IMR-90 (cell line): Measurements from ENCODE around the gene LOXL3. TPM values are rescaled to one million over a fixed set of nuclear protein-coding genes. Genes with fewer than 3 reads are reported as not detected.

ENCODE experiments used
- ATAC-seq: fragments of 200-7000 bp; cut with Tn5 transposase; 2 replicates; pipeline ENCODE4 v1.9.1; 2020; ENCODE audit warnings: low read depth, mild to moderate bottlenecking, moderate library complexity
- Bru-seq: library from RNA; stranded (reverse); fragments of 400-500 nt; gene quantifications from one replicate; lab custom pipeline; 2021; lab: Mats Ljungman, UMichigan
- BruChase-seq, 2 experiments: library from RNA; stranded (reverse); fragments of 400-500 nt; gene quantifications; one replicate each; lab custom pipeline; 2021; lab: Mats Ljungman, UMichigan
- BruUV-seq: library from RNA; stranded (reverse); fragments of 400-500 nt; replicated peaks from 2 replicates; lab custom pipeline; 2021; lab: Mats Ljungman, UMichigan
- CTCF ChIA-PET: fragments of 300-600 bp; formaldehyde crosslinking; extraction: SDS; loops from one replicate; lab custom pipeline; 2021; ENCODE audit warnings: antibody characterized with exemption; lab: Yijun Ruan, JAX
- POLR2A ChIA-PET: fragments of 300-600 bp; sonication (Branson Sonifier 250); formaldehyde crosslinking; loops from one replicate; lab custom pipeline; 2022; ENCODE audit warnings: antibody characterized with exemption; ENCODE audit not compliant: unreplicated experiment; lab: Charles Lee
- DNase-seq: peaks from one replicate; pipeline ENCODE4 v3.0.0; 2013
- H2AFZ ChIP-seq: replicated peaks from 2 replicates; pipeline ENCODE3; 2013; ENCODE audit warnings: low read length, mild to moderate bottlenecking; ENCODE audit not compliant: poor library complexity
- H2AK5ac ChIP-seq: 2 replicates; pipeline ENCODE4 v1.6.1; 2013; ENCODE audit warnings: low read depth, low read length, inconsistent platforms
- H2AK9ac ChIP-seq: replicated peaks from 2 replicates; pipeline ENCODE3; 2013; ENCODE audit warnings: mild to moderate bottlenecking, low read depth, low read length, moderate library complexity; ENCODE audit not compliant: poor library complexity
- H2BK120ac ChIP-seq: 2 replicates; pipeline ENCODE4 v1.6.1; 2013; ENCODE audit warnings: low read depth, low read length, inconsistent platforms
- H2BK15ac ChIP-seq: 3 replicates; pipeline ENCODE4 v1.6.1; 2013; ENCODE audit warnings: low read depth, low read length, inconsistent platforms
- H2BK20ac ChIP-seq: 2 replicates; pipeline ENCODE4 v1.6.1; 2013; ENCODE audit warnings: low read depth, mild to moderate bottlenecking, inconsistent platforms, low read length, moderate library complexity
- H2BK5ac ChIP-seq: 2 replicates; pipeline ENCODE4 v1.6.1; 2013; ENCODE audit warnings: mild to moderate bottlenecking, low read depth, low read length, inconsistent platforms; ENCODE audit not compliant: poor library complexity, severe bottlenecking
- H3K14ac ChIP-seq: replicated peaks from 2 replicates; pipeline ENCODE4 v1.6.1; 2013; ENCODE audit warnings: low read depth, low read length, inconsistent platforms
- H3K18ac ChIP-seq: 2 replicates; pipeline ENCODE4 v1.6.1; 2013; ENCODE audit warnings: low read depth, low read length, control low read depth
- H3K23ac ChIP-seq: 2 replicates; pipeline ENCODE4 v1.6.1; 2013; ENCODE audit warnings: low read depth, low read length, inconsistent platforms
- H3K27ac ChIP-seq: 2 replicates; pipeline ENCODE4 v1.5.1; 2013; ENCODE audit warnings: mild to moderate bottlenecking, control low read depth, low read length; ENCODE audit not compliant: insufficient read depth
- H3K27me3 ChIP-seq: 2 replicates; pipeline ENCODE4 v1.6.1; 2013; ENCODE audit warnings: low read length; ENCODE audit not compliant: control insufficient read depth, insufficient read depth
- H3K36me3 ChIP-seq: 2 replicates; pipeline ENCODE4 v1.6.1; 2013; ENCODE audit warnings: low read length, mixed read lengths; ENCODE audit not compliant: control insufficient read depth, insufficient read depth
- H3K4ac ChIP-seq: 2 replicates; pipeline ENCODE4 v1.6.1; 2013; ENCODE audit warnings: low read depth, low read length, inconsistent platforms
- H3K4me1 ChIP-seq: 2 replicates; pipeline ENCODE4 v1.6.1; 2013; ENCODE audit warnings: low read length, mixed read lengths; ENCODE audit not compliant: control insufficient read depth, insufficient read depth
- H3K4me2 ChIP-seq: 2 replicates; pipeline ENCODE4 v1.6.1; 2013; ENCODE audit warnings: low read depth, mild to moderate bottlenecking, control low read depth, low read length, moderate library complexity
- H3K4me3 ChIP-seq: 2 replicates; pipeline ENCODE4 v1.5.1; 2013; ENCODE audit warnings: low read depth, mild to moderate bottlenecking, control low read depth, low read length, moderate library complexity; ENCODE audit not compliant: insufficient read depth
- H3K56ac ChIP-seq: 2 replicates; pipeline ENCODE4 v1.6.1; 2013; ENCODE audit warnings: low read length, inconsistent platforms; ENCODE audit not compliant: insufficient read depth; ENCODE audit errors: extremely low read depth
- H3K79me1 ChIP-seq, 2 experiments: 2 replicates each; pipeline ENCODE4 v1.6.1; 2013; ENCODE audit warnings: low read length in 2 of 2, inconsistent platforms in 1 of 2, low read depth in 1 of 2
- H3K9ac ChIP-seq: 2 replicates; pipeline ENCODE4 v1.6.1; 2013; ENCODE audit warnings: low read depth, low read length, control low read depth
- H3K9me1 ChIP-seq: 2 replicates; pipeline ENCODE4 v1.6.1; 2013; ENCODE audit warnings: low read length, inconsistent platforms; ENCODE audit not compliant: insufficient read depth
- H3K9me3 ChIP-seq: 2 replicates; pipeline ENCODE4 v1.6.1; 2013; ENCODE audit warnings: low read length; ENCODE audit not compliant: control insufficient read depth, insufficient read depth
- H4K20me1 ChIP-seq: 2 replicates; pipeline ENCODE4 v1.6.1; 2013; ENCODE audit warnings: low read length, inconsistent platforms; ENCODE audit not compliant: insufficient read depth
- H4K5ac ChIP-seq: 2 replicates; pipeline ENCODE4 v1.6.1; 2013; ENCODE audit warnings: mild to moderate bottlenecking, low read depth, low read length, control low read depth
- H4K8ac ChIP-seq, 2 experiments: 2 replicates each; pipeline ENCODE4 v1.6.1; 2013; ENCODE audit warnings: low read depth in 2 of 2, low read length in 2 of 2, control low read depth in 1 of 2, inconsistent platforms in 1 of 2
- H4K91ac ChIP-seq: 2 replicates; pipeline ENCODE4 v1.6.1; 2013; ENCODE audit warnings: low read depth, low read length, inconsistent platforms; ENCODE audit not compliant: insufficient read depth
- MAFK ChIP-seq: IDR thresholded peaks from 2 replicates; pipeline ENCODE4 v1.6.1; 2012; ENCODE audit warnings: low read depth, low read length, improper control_type of control experiment
- MAZ ChIP-seq: IDR thresholded peaks from 2 replicates; pipeline ENCODE4 v1.6.1; 2012; ENCODE audit warnings: low read depth, mild to moderate bottlenecking, low read length, improper control_type of control experiment, moderate library complexity, borderline replicate concordance
- NFE2L2 ChIP-seq: fragments of 150-350 bp; IDR thresholded peaks from 2 replicates; pipeline ENCODE4 v1.6.1; 2016; ENCODE audit warnings: low read depth, mild to moderate bottlenecking, low read length
- POLR2A ChIP-seq: IDR thresholded peaks from 2 replicates; pipeline ENCODE4 v1.6.1; 2012; ENCODE audit warnings: mild to moderate bottlenecking, low read depth, low read length
- RAD21 ChIP-seq: IDR thresholded peaks from 2 replicates; pipeline ENCODE4 v1.6.1; 2012; ENCODE audit warnings: low read length, improper control_type of control experiment
- RFX5 ChIP-seq: IDR thresholded peaks from 2 replicates; pipeline ENCODE4 v1.8.0; 2012; ENCODE audit warnings: low read depth, mild to moderate bottlenecking, low read length, moderate library complexity
- WGBS, 2 experiments: methylation state at CpG; one replicate each; pipeline versions ENCODE4 v1.1.5 to v1.1.7; 2013; ENCODE audit warnings: missing lambda C conversion rate in 2 of 2; ENCODE audit not compliant: insufficient read length in 1 of 2; ENCODE audit errors: extremely low coverage in 2 of 2; 5-methylcytosine and 5-hydroxymethylcytosine counted together
- dilution Hi-C: fragments of 300-500 bp; cut with HindIII; formaldehyde crosslinking; loops from one replicate; pipeline ENCODE4 v1.14.3; 2018; ENCODE audit warnings: low sequenced_read_pairs; ENCODE audit not compliant: unreplicated experiment
- in situ Hi-C: fragments of 300-500 bp; cut with MboI; formaldehyde crosslinking; loops from 3 replicates; pipeline ENCODE4 v1.14.3; 2019; ENCODE audit warnings: low sequenced_read_pairs, inconsistent platforms, mixed read lengths
- intact Hi-C: fragments of 100-400 bp; cut with micrococcal nuclease; formaldehyde crosslinking; loops from 2 replicates; pipeline ENCODE4 v1.10.0; 2022
- long read RNA-seq: library from polyadenylated mRNA; unstranded; transcript quantifications from one replicate; pipeline ENCODE4 v2.0.0, GENCODE V29; 2021; ENCODE audit not compliant: unreplicated experiment
- polyA plus RNA-seq, 3 experiments: library from polyadenylated mRNA; depleted of rRNA; stranded (reverse); fragments of >200 nt; gene quantifications; 2 replicates each; pipeline ENCODE4 v1.2.3, GENCODE V29; 2012; ENCODE audit warnings: low replicate concordance in 1 of 3
- total RNA-seq: library from RNA; depleted of rRNA; stranded (reverse); fragments of >200 nt; gene quantifications from 2 replicates; pipeline ENCODE4 v1.2.3, GENCODE V29; 2012; rRNA removed

Gene LOXL3, protein sequence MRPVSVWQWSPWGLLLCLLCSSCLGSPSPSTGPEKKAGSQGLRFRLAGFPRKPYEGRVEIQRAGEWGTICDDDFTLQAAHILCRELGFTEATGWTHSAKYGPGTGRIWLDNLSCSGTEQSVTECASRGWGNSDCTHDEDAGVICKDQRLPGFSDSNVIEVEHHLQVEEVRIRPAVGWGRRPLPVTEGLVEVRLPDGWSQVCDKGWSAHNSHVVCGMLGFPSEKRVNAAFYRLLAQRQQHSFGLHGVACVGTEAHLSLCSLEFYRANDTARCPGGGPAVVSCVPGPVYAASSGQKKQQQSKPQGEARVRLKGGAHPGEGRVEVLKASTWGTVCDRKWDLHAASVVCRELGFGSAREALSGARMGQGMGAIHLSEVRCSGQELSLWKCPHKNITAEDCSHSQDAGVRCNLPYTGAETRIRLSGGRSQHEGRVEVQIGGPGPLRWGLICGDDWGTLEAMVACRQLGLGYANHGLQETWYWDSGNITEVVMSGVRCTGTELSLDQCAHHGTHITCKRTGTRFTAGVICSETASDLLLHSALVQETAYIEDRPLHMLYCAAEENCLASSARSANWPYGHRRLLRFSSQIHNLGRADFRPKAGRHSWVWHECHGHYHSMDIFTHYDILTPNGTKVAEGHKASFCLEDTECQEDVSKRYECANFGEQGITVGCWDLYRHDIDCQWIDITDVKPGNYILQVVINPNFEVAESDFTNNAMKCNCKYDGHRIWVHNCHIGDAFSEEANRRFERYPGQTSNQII
- total RNA-seq (14.2 and 17.9 TPM in 2 replicates), polyA plus RNA-seq (2012; rRNA removed) (21.8 and 23.4 TPM in 2 replicates), Bru-seq, nascent RNA (percentile 86 among the genes with signal in this experiment), BruChase-seq, experiment 1, labeled RNA remaining after a 6-hour chase (percentile 92 among the genes with signal in this experiment), BruChase-seq, experiment 2, labeled RNA remaining after a 2-hour chase (percentile 92 among the genes with signal in this experiment)
- 11.7 and 22.0 TPM in 2 replicates for polyA plus RNA-seq (2012; cell fraction: cytosol; rRNA removed)
- polyA plus RNA-seq (2012; cell fraction: nucleus; rRNA removed; ENCODE audit: low replicate concordance) = 63.1 and 92.0 TPM in 2 replicates
- long read RNA-seq, transcript LOXL3-201 (14 exons, 3,502 nt) = major isoform, 33 of 81 reads
- long read RNA-seq, transcript LOXL3-202 (12 exons, 2,398 nt) = minor isoform, 13 of 81 reads
- long read RNA-seq, partial matches to known transcripts = 23 of 81 reads
- long read RNA-seq, other reads (novel, unspliced or antisense) = 12 of 81 reads

DNA sequence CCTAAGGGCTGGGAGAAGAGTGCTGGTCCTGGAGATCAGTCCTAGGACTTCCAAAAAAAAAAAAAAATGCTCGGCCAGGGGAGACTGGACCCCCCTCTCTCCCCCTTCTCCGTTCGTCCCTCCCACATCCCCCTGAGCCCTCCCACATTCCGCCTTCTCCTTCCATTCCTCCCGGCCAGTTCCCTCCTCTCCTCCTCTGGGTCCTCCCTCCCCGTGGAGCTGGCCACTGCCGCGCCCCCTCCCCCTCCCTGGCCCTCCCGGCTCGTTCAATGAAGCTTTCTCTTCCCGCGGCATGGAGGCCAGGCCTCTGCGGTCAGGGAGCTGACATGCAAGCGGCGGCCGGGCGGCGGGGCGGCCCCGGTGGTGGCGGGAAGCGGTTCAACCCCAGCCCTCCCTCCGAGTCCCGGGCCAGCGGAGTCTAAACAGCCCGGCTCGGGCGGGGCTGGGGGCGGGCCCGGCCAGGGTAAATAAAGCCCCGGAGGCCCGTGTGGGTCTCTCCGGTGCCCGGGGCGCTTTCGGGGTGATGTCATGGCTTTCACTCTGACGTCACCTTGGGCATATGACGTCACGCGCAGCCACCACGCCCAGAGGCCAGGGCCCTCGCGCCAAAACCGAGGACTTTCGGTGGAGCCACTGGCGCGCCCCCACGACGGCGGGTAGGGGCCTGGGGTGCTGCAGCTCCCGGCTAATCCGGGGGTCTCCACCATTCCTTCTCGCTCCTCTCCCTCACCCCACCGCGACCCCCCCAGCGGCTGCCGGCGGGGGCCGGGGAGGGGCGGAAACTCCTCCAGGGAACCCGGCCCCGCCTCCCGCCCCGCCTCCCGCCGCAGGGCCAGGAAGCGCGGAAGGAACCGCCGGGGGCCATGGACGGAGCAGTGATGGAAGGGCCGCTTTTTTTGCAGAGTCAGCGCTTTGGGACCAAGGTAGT lies at the start of gene LOXL3, which contains the start of gene DOK1:
Gene LOXL3, minus strand, starts transcription at position 51 of the 928 bp plus-strand sequence. CDS start 1,308 bp downstream, outside the sequence.
Gene DOK1, plus strand, starts transcription at position 829 of the 928 bp plus-strand sequence. Its CDS starts 35 bp downstream, at position 864.
- H3K9me1 ChIP-seq = peaks cover 16% of the 10 kb centered on the region; the same call in 1 of the 2 replicates
- H3K4ac ChIP-seq = peak within 1 kb of the TSS; percentile 98
- H4K20me1 ChIP-seq = no peaks in the 10 kb centered on the region; the same call in 1 of the 2 replicates
- H3K9ac ChIP-seq = peak within 1 kb of the TSS; percentile 90
- dilution Hi-C loops = no loop called here
- peak within 1 kb of the TSS; percentile 91 for H3K27ac ChIP-seq
- CTCF ChIA-PET = no interaction called here
- H3K4me3 ChIP-seq = peak within 1 kb of the TSS; percentile 78
- no peaks in the 10 kb centered on the region for H3K9me3 ChIP-seq
- peak within 1 kb of the TSS; percentile 88 for H3K4me2 ChIP-seq
- intact Hi-C loops = loop anchor here (1.0 to 2.0 kb wide), 2 partner anchors 33 to 47 kb away; partner anchors contain the start of gene PCGF1
- peak within 1 kb of the TSS; percentile 66 for H3K56ac ChIP-seq
- H3K14ac ChIP-seq = peak within 1 kb of the TSS; percentile 98
- peaks cover 20 to 68% of the 10 kb centered on the region in 2 experiments for H3K79me1 ChIP-seq
- POLR2A ChIA-PET = interaction anchor here (0.6 to 1.5 kb wide), 2 partner anchors 13 to 30 kb away, joined by 3 to 19 read pairs; no protein-coding TSS in a partner anchor
- H4K8ac ChIP-seq = peak within 1 kb of the TSS; percentile 79 to 94
- WGBS, 2 experiments = 1% methylated on average over 14 of the region's 73 CpGs; no CpG with 5 or more reads in 1 of the 2 experiments
- in situ Hi-C loops = no loop called here
- H3K36me3 ChIP-seq = peaks cover 28% of the 10 kb centered on the region
- peak within 1 kb of the TSS; percentile 90 for H2BK120ac ChIP-seq
- peak within 1 kb of the TSS; percentile 77 for H3K18ac ChIP-seq
- H2BK15ac ChIP-seq = peak within 1 kb of the TSS; percentile 81; the same call in 2 of the 3 replicates
- H2AFZ ChIP-seq = peak within 1 kb of the TSS; percentile 98
- no peaks in the 10 kb centered on the region for H3K27me3 ChIP-seq
- peak within 1 kb of the TSS; percentile 94 for H3K23ac ChIP-seq
- ATAC-seq (peak; percentile 85), DNase-seq (peak; percentile 88)
- peak within 1 kb of the TSS; percentile 90 for H2AK5ac ChIP-seq
- H2BK5ac ChIP-seq = peak within 1 kb of the TSS; percentile 87
- peak within 1 kb of the TSS; percentile 97 for H4K5ac ChIP-seq
- no TSS peak for BruUV-seq
- peak within 1 kb of the TSS; percentile 58 for H2BK20ac ChIP-seq
- TF ChIP-seq RAD21 = no peak
- TF ChIP-seq NFE2L2 = no peak
- no peak for TF ChIP-seq RFX5
- TF ChIP-seq POLR2A = peak; percentile 30; the same call in 1 of the 2 replicates
- peak; percentile 91 for TF ChIP-seq MAZ
- peak; percentile 99 for TF ChIP-seq MAFK
- H4K91ac ChIP-seq = peak within 1 kb of the TSS; percentile 98
- H3K4me1 ChIP-seq = peaks cover 22% of the 10 kb centered on the region
- H2AK9ac ChIP-seq = peak within 1 kb of the TSS; percentile 97
